Measurements from ENCODE around the gene PDZD4.

PDZD4 gene

GRCh38 chrX:153812220-153812619 lies 18.1 kb downstream of the PDZD4 start:
- DNase-seq, result no peak

DNA sequence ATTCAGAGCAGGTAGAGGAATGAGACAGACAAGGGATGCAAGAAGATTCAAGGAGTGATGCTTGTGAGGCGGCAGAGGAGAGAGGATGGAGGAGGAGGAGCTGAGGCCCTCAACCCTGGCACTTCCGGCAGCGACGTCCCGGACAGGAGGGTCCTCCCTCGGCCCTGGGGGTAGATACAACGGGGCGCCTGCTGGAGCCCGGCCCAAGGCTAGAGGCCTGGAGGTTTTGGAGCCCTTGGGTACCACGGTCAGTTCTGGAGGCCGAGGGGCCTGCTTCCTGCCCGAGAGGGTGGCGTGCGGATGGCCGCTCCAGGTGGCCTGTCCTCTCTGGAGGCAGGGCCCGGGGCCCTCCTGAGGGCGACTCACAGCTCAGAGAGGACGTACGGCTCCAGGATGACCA lies 22.4 kb downstream of the PDZD4 start:
- DNase-seq, result no peak

DNA sequence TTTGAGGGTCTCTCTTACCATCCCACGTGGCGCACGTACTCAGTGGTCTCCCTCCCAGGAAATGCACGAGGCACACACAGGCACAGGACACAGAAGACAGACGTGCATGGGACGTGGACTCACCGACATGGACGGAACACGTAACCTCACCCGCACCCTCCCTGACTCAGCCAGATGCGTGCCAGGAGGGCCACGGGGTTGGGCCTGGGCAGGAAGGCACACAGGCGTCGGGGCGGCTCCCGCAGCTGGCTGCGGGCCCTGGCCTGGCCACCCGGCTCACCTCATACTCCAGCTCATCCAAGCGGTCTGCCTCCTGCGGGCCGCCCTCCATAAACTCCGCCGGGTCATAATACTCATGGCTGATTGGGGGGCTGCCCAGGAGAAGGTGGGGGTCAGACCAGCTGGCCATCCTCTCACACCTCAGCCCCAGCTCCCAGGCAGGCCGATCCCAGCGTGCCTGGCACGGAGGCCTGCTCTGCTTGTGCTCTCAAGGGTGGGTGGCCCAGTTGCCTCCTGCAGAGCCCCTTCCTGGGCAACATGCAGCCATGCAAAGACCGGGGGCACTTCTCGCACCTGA lies 23.3 kb downstream of the PDZD4 start:
- DNase-seq, result no peak

DNA sequence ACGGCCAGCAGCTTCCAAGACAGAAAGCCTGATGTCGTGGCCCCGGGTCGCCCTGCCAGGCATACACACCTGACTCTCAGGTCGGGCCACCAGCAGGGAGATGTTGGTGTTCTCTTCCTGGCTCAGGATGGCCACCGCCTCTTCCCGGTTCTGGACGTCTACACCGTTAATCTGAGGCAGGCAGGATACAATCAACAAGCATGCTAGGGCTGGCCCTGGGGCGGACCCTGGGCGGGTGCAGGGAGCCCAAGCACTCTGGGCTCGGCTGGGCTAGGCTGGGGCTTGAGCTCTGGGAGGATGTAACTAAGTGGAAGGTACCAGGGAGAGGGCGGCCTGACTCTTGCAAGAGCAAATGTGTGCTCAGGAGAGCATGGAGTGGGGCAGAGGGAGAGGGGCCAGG lies 24.9 kb downstream of the PDZD4 start:
- no peak for DNase-seq

DNA sequence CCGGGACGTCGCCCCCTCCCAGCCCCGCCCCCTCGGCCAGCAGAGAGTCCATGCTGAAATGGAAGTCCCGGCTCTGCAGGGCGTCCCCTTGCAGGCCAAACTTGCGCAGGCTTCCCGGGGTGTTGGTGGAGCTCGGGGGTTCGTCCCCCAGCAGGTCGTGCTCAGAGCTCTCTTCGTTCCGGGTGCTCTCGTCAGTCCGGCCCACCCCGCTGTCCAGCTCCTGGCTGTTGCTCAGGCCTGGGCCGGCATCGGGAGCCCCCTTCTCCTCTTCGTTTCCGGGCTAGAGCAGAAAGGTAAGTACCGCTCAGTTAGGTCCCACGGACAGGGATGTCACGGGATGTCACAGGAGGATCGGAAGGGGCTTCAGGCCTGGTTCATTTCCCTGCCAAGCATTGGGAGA lies 25.7 kb downstream of the PDZD4 start:
- no peak for DNase-seq

DNA sequence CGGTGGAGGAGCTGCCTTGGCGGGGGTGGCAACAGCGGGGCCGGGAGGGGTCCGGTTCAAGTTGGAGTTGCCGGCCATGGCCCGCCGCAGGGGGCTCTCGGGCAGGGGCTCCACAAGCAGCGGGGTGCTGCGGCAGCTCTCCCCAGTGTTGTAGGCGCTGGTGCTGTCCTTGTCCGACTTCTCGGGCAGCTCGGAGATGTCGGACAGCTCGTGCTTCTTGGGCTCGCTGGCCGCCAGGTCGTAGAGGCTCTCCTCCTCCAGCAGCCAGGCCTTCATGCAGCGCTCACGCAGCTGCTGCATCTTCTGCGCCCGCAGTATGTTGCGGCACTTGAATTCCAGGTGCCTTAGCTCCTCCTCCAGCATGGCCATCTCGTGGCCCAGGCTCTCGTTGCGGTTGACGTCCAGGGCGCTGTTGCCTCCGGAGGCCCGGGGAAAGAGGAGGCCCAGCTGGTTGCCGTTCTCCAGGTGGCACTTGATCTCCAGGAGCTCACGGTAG lies 26.2 kb downstream of the PDZD4 start:
- no peak for DNase-seq

DNA sequence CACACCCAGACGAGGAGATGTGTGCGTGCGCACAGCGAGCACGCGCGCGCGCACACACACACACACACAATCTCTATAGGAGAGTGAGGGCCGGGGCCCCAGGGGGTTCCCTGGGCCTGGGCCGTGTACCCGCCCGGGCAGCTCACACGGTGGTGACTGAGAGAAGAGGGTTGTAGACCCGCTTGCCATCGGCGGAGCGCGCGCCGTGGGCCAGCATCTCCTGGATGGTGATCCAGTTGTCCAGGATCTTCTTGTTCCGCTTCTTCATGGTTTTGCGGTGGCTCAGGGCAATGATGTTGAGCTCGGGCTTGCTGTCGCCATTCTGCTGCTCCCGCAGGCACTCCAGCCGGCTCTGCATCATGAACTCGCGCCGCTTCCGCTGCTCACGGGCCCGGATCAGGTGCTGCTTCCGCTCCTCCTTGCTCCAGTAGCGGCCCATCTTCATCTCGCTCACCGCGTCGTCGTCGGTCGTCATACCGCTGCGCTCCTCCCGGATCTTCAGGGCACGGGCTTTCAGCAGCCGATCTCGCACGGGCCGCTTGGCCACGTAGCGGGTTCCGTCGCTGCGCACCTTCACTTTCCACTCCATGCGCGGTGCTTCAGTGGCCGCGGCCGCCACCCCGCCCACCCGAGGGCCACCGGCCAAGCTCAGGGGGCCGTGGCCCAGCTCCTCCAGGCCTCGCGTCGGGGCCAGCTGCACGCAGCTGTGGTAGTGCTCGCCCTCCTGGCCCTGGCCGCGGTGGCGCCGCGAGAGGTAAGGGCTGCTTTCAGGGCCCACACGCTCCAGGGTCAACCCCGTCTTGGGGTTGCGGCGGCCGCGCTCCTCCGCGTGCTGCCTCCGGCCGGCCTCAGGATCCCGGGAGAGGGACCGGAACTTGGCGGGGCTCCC lies 26.9 kb downstream of the PDZD4 start:
- DNase-seq, result no peak

DNA sequence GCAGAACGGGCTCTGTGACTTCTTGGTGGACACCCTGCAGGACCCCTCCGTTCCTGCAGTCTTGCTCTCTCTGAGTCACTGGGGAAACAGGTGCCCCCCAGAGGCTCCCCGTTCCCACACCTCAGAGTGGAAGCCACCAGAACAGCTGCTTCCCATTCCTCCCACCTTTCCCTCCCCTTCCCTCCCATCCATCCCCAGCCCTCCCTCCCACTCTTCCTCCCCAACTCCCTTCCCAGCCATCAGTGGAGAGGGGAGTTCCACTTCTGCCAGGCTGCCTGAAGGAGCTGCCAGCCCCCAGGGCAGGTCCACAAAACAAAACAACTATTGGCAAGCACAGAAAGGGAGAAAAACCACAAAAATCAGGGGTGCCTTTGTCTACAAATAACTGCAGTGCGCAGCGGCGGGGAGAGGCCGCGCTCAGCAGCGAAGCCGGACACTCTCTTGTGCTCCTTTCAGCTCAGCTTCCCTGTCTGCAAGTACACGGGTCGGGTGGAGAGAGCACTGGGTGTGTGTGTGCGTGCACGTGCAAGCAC lies 27.8 kb downstream of the PDZD4 start:
- no peak for DNase-seq

GRCh38 chrX:153801669-153802068 lies 28.7 kb downstream of the PDZD4 start:
- no peak for DNase-seq

DNA sequence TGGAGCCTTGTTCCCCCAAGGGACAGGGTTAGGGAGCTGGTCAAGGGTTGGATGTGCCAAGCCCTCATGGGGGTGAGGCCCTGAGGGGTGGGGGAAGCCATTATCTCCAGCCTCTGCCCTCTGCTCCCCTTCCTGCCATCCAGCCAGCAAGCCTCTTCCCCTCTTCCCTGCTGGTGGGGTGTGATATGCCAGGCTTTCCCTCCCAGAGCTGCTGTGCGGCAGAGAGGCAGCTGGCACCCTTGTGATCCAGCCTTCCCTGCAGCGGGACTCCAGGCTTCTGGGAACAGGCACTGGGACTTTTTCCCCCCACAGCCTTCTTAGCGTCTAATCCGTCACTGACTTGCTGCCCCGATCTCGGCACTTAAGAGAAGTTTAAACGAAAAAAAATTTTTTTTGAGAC lies 29.6 kb downstream of the PDZD4 start:
- DNase-seq, result no peak

DNA sequence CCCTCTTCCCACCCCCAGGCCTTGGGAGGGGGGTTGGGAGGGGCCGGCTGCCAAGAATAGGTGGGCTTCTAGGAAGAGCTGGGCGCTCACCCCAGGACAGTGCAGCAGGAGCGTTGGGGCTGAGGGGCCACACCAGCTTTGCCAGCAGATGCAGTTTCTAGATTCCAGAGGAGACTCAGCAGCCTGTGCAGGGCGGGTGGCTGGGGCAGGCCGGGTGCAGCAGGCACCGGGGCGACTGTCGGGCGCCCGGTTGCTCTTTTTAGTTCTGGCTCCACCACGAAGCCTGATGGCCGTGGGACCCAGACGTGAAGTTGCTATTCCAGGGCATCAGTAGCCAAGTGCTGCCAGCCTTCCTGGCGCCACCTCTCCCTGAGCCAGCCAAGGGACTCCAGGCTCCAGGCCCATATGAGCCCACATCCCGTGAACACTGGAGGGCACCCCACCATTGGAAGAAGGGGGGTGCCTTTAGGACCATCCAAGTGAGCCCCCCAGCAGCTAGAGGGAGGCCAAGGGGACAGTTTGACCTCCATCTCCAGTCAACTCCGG lies 30.1 kb downstream of the PDZD4 start:
- no peak for DNase-seq

GRCh38 chrX:153799326-153799725 lies 31.0 kb downstream of the PDZD4 start:
- DNase-seq, result no peak

- DNase-seq, result no peak
Observed at GRCh38 chrX:153797415-153798015, 32.8 kb downstream of the PDZD4 start.

DNA sequence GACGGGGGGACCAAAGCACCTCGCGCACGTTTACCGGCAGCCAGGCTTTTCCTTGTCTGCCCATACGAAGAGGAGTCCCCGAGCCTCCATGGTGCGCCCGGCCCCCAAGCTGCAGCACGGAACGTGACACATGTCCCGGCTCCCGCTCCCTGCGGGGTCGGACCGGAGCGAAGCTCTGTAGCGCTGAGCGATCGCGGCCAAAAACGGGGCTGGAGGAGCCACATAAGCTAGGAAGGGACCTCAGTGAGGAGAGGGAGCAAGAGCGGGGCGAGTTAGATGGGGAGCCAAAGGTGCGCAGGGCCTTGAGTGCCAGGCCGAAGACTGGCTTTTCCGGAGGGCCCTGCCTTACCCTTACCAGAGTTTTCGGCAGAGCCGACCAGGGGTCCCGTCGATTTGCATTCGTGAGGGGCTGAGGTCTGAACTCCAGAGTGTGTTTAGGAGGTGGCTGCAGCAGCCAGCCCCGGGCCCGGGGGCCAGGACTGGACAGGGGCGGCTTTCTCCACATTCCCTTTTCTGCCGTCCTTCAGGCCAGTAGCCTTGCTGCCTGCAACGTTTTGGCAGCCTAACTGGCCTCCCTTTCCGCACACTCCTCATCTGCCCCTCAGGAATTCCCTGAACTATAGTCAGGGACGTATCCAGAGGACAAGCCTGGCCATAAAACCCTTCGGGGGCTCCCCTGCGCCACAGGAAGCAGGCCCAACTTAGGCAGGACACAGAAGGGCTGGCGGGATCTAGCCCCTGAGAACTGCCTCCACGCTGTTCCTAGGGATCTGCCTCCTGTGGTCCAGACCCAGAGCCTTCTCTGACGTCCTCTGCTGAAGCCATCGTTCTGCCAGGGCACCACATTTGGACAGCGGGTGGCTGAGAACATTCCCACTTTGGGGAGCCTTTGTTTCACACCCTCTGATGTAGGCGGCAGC lies 35.2 kb downstream of the PDZD4 start:
- DNase-seq, result peak; percentile 8

DNA sequence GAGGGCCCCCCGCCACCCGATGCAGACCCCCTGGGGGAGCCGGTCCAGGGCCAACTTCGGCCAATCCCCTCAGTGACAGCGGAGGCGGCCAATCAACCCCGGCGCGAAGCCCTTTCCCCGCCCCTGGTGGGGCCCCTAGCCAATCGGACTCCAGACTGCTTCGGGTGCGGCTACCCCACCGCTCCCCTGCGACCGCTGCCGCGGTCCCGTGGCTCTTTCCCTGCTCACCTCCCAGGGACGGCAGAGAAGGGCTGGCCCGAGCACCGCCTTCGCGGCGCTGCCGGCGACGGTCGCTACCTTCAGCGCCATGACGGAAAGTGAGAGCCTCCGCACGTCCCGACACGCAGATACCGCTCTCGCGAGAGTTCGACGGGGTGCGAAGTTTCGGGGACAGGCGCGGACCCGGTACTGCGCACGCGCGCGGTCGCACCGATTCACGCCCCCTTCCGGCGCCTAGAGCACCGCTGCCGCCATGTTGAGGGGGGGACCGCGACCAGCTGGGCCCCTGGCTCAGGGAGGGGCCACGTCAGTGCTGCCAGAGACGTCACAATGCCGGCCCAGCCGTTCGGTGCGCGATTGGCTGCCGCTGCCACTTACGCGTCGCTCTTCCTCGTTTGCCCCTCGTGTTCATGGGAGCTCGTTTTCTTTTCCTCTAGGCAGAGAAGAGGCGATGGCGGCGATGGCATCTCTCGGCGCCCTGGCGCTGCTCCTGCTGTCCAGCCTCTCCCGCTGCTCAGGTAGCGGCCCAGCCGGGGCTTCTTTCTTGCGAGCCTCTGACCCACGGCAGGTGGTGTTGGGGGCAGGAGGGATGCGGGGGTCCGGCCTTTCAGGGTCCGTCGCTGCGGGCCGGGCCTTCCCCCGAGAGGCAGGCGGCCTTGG lies 36.1 kb downstream of the PDZD4 start, which contains the start of the genes IDH3G and SSR4:
Gene IDH3G (minus strand): TSS at position 358 of the 879 bp plus-strand sequence. CDS start 49 bp downstream, at position 309.
Gene SSR4 (plus strand): TSS at position 651 of the 879 bp plus-strand sequence. CDS start 20 bp downstream, at position 671.
- peak; percentile 91 for DNase-seq

DNA sequence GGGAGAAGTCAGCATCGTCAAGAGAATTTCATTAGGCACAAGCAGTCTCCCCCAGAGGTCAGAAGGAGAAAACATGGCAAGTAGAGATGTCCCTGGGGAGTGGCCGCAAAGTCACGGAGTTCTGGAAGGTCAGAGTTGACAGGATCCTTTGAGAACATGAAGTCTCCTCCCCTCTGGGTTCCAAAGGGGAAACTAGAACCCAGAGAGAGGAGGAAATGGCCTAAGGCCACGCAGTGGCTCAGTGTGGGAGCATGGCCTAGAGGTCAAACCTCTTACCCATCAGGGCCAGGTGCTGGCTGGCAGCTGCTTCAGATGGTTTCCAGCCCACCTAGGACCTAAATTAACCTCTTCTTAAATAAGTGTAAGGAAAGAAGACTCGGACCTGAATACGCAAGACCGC lies 37.1 kb downstream of the PDZD4 start:
- DNase-seq, result no peak

DNA sequence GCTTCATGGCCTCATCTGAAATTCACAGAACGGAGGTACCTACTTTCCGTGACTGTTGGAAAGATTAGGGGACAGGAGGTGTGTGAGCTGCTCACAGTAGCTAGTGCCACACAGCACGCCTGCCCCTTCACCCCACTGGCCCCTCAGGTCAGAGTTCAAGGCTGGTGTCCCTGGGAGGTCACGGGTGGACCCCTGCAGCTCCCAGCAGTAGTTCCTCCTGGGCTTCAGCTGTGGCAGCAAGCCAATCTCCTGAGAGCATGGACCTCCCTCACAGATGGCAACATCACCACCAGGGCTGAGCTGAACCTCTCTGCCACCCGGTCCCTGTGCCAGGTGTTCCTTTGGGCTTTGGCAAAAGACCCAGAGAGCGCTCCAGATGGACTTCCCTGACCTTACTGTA lies 38.0 kb downstream of the PDZD4 start:
- DNase-seq, result no peak

DNA sequence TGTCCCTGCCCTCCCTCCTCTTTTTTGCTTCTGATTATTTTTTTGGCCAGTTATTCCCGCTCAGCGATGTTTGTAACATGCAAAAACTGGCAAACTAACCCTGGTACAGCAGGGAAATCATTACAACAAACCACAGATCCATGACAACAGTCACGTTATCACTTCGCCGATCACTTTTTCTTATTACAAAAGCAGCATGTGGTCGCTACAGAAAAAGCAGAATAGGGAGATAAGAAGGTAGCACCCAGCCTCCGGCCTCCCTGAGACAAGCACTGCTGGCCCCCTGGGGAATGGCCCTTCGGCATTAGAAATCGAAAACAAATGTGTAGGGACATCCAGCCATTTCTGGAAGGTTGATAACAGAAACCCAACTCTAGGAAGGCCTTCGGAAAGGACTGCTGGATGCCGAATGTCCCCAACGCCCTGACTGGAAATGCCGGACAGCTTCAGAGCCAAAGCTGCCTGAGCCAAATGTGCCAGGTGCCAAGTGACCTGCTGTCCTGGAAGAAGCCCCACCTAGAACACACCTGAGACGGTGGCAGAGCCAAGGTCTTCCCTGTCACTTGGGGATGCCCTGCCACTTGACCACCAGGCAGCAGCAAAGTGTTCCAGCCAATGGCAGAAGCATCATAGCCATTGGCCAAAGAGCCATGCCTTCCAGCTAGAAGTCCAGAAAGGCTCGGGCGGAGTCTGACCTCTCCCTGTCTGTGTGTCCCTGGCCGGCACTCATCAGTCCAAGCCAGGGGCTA lies 39.1 kb downstream of the PDZD4 start:
- DNase-seq, result no peak

- DNase-seq, result no peak
Observed at GRCh38 chrX:153789654-153790053, 40.7 kb downstream of the PDZD4 start.

DNA sequence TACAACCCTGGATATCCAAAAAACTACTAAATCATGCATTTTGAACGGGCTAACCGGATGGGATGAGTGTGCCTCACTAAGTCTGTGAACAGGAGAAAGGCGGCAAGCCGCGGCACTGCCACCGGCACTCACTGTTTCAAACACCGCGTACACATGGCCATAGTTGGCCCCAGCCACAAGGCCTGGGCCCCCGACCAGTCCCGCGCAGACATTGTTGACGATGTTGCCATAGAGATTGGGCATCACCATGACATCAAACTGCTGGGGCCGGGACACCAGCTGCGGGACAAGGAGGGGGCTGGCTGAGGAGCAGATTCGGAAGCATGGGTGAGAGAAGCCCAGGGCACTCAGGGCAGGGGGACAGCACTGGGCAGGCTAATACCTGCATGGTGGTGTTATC lies 43.7 kb downstream of the PDZD4 start:
- no peak for DNase-seq

Data from fibroblast of skin of back (primary cell).